PC-3 (cell line): ENCODE results near the gene ZNF385B. TPM values are rescaled to one million over a fixed set of nuclear protein-coding genes. Genes with fewer than 3 reads are reported as not detected.

ENCODE experiments used
- ATAC-seq: fragments of 200-7000 bp; cut with Tn5 transposase; 2 replicates; pipeline ENCODE4 v1.9.1; 2020; ENCODE audit warnings: mild to moderate bottlenecking, moderate library complexity
- BruUV-seq: library from RNA; stranded (reverse); fragments of 400-500 nt; replicated peaks from 2 replicates; lab custom pipeline; 2021; lab: Mats Ljungman, UMichigan
- CTCF ChIA-PET: fragments of 300-600 bp; sonication (Branson Sonifier 250); formaldehyde crosslinking; loops from one replicate; lab custom pipeline; 2022; ENCODE audit warnings: antibody characterized with exemption; lab: Charles Lee
- POLR2A ChIA-PET: fragments of 300-600 bp; sonication (Branson Sonifier 250); formaldehyde crosslinking; loops from one replicate; lab custom pipeline; 2022; ENCODE audit warnings: antibody characterized with exemption; ENCODE audit not compliant: unreplicated experiment; lab: Charles Lee
- DNase-seq: peaks from one replicate; pipeline ENCODE4 v3.0.0-alpha.2; 2015
- H2AFZ ChIP-seq: fragments of 300-600 bp; sonication (generic); 2 replicates; pipeline ENCODE4 v1.6.0; 2016; ENCODE audit warnings: antibody characterized with exemption, low read length
- H3F3A ChIP-seq: fragments of 300-600 bp; sonication (generic); one replicate; pipeline ENCODE4 v1.6.0; 2017; ENCODE audit warnings: antibody characterized with exemption, low read length, control low read depth, mild to moderate bottlenecking; ENCODE audit not compliant: unreplicated experiment
- H3K27ac ChIP-seq: fragments of 300-600 bp; sonication (generic); 2 replicates; pipeline ENCODE4 v1.5.1; 2016; ENCODE audit warnings: mild to moderate bottlenecking, low read length
- H3K27me3 ChIP-seq: fragments of 300-600 bp; sonication (generic); 2 replicates; pipeline ENCODE4 v1.6.1; 2016; ENCODE audit warnings: low read length, mixed read lengths
- H3K36me3 ChIP-seq: fragments of 300-600 bp; sonication (generic); 2 replicates; pipeline ENCODE4 v1.6.1; 2016; ENCODE audit warnings: low read depth, mixed run types, low read length, mixed read lengths
- H3K4me1 ChIP-seq: fragments of 300-600 bp; sonication (generic); 2 replicates; pipeline ENCODE4 v1.5.1; 2016; ENCODE audit warnings: low read length; ENCODE audit not compliant: insufficient read depth
- H3K4me2 ChIP-seq: fragments of 300-600 bp; sonication (generic); 2 replicates; pipeline ENCODE4 v1.6.0; 2016; ENCODE audit warnings: low read length
- H3K4me3 ChIP-seq: fragments of 300-600 bp; sonication (generic); 2 replicates; pipeline ENCODE4 v1.5.1; 2016; ENCODE audit warnings: mild to moderate bottlenecking, low read length, mixed read lengths
- H3K79me2 ChIP-seq: fragments of 300-600 bp; sonication (generic); 2 replicates; pipeline ENCODE4 v1.6.1; 2017; ENCODE audit warnings: low read length, mixed read lengths
- H3K9ac ChIP-seq: fragments of 300-600 bp; sonication (generic); 2 replicates; pipeline ENCODE4 v1.6.0; 2016; ENCODE audit warnings: mild to moderate bottlenecking, low read length
- H3K9me2 ChIP-seq: fragments of 300-600 bp; sonication (generic); replicated peaks from 2 replicates; pipeline ENCODE4 v1.6.1; 2016; ENCODE audit warnings: mixed run types, low read length, mixed read lengths
- H3K9me3 ChIP-seq: fragments of 300-600 bp; sonication (generic); 2 replicates; pipeline ENCODE4 v1.6.1; 2016; ENCODE audit warnings: low read length, mixed read lengths
- H4K20me1 ChIP-seq: fragments of 300-600 bp; sonication (generic); 2 replicates; pipeline ENCODE4 v1.6.1; 2016; ENCODE audit warnings: low read length, mixed read lengths
- CTCF ChIP-seq: fragments of 300-600 bp; sonication (generic); conservative IDR thresholded peaks from 2 replicates; pipeline ENCODE4 v1.5.1; 2017; ENCODE audit warnings: antibody characterized with exemption, low read depth, mild to moderate bottlenecking, low read length
- EZH2 ChIP-seq: fragments of 300-600 bp; sonication (generic); IDR thresholded peaks from one replicate; pipeline ENCODE4 v1.6.1; 2017; ENCODE audit warnings: antibody characterized with exemption, mild to moderate bottlenecking, low read length; ENCODE audit not compliant: unreplicated experiment
- EZH2phosphoT487 ChIP-seq: fragments of 300-600 bp; sonication (generic); IDR thresholded peaks from 2 replicates; pipeline ENCODE4 v1.6.1; 2018; ENCODE audit warnings: mild to moderate bottlenecking, antibody characterized with exemption, low read length, borderline replicate concordance
- intact Hi-C: fragments of 100-400 bp; cut with micrococcal nuclease; formaldehyde crosslinking; loops from 2 replicates; pipeline ENCODE4 v1.9.0; 2023
- total RNA-seq: library from RNA; depleted of rRNA; stranded (reverse); fragments of >200 nt; gene quantifications from 2 replicates; pipeline ENCODE4 v1.2.3, GENCODE V29; 2014

The ZNF385B gene
- total RNA-seq, 1 experiment from 2014 or later, result 2.4 TPM

GRCh38 chr2:179495315-179495714 is 366.1 kb downstream of the ZNF385B start:
- Histone ChIP-seq H4K20me1 (no peaks in the 10 kb centered on the region), H3K36me3 (no peaks in the 10 kb centered on the region), H3K9ac (no peak overlapping the region), H3K27me3 (no peaks in the 10 kb centered on the region), H3K4me3 (no peak overlapping the region), H3K4me2 (no peak overlapping the region), H3F3A (no peaks in the 10 kb centered on the region), H2AFZ (no peak overlapping the region), H3K9me3 (0 out of 2 replicates have a peak, but pooled peaks cover 4% of the 10 kb centered on the region), H3K27ac (no peak overlapping the region), H3K9me2 (no peaks in the 10 kb centered on the region), H3K79me2 (no peaks in the 10 kb centered on the region), H3K4me1 (no peaks in the 10 kb centered on the region)
- CTCF ChIA-PET, result no interaction called here
- DNase-seq, result no peak
- intact Hi-C loops, result no loop called here
- POLR2A ChIA-PET, result no interaction called here
- BruUV-seq, result no TSS peak
- no peak for TF ChIP-seq CTCF
- no peak for TF ChIP-seq EZH2
- no peak for TF ChIP-seq EZH2phosphoT487
- ATAC-seq, result no peak

GRCh38 chr2:179488563-179488962 is 372.8 kb downstream of the ZNF385B start:
- TF ChIP-seq EZH2phosphoT487, result no peak
- TF ChIP-seq EZH2, result no peak
- TF ChIP-seq CTCF, result no peak
- Histone ChIP-seq H3K79me2 (no peaks in the 10 kb centered on the region), H3K36me3 (no peaks in the 10 kb centered on the region), H3K9me3 (no peaks in the 10 kb centered on the region), H2AFZ (no peak overlapping the region), H3K4me3 (no peak overlapping the region), H3K27me3 (no peaks in the 10 kb centered on the region), H3K4me2 (no peak overlapping the region), H3K9me2 (no peaks in the 10 kb centered on the region), H4K20me1 (no peaks in the 10 kb centered on the region), H3K27ac (no peak overlapping the region), H3F3A (no peaks in the 10 kb centered on the region), H3K9ac (no peak overlapping the region), H3K4me1 (no peaks in the 10 kb centered on the region)
- POLR2A ChIA-PET, result no interaction called here
- intact Hi-C loops, result no loop called here
- CTCF ChIA-PET, result no interaction called here
- ATAC-seq, result no peak
- no TSS peak for BruUV-seq
- DNase-seq, result no peak

- no peak overlapping the region for H2AFZ ChIP-seq
- TF ChIP-seq EZH2phosphoT487 (no peak), CTCF (no peak), EZH2 (no peak)
- ChIA-PET POLR2A (no interaction called here), CTCF (no interaction called here)
- H3K27ac ChIP-seq, result no peak overlapping the region
- no peaks in the 10 kb centered on the region for H3F3A ChIP-seq
- no peaks in the 10 kb centered on the region for H3K9me2 ChIP-seq
- no peaks in the 10 kb centered on the region for H3K27me3 ChIP-seq
- BruUV-seq, result no TSS peak
- no peak overlapping the region for H3K4me3 ChIP-seq
- H3K9ac ChIP-seq, result no peak overlapping the region
- H4K20me1 ChIP-seq, result no peaks in the 10 kb centered on the region
- no peaks in the 10 kb centered on the region for H3K9me3 ChIP-seq
- intact Hi-C loops, result no loop called here
- no peaks in the 10 kb centered on the region for H3K36me3 ChIP-seq
- no peak overlapping the region for H3K4me2 ChIP-seq
- DNase-seq (no peak), ATAC-seq (no peak)
- H3K79me2 ChIP-seq, result no peaks in the 10 kb centered on the region
- no peaks in the 10 kb centered on the region for H3K4me1 ChIP-seq
Observed at GRCh38 chr2:179487010-179487731, 374.2 kb downstream of the ZNF385B start.
